ENCODE results near the gene FAM149A.

The FAM149A gene

GRCh38 chr4:186158021-186158813 lies 53.7 kb downstream of the FAM149A start:
- peak; percentile 25 for DNase-seq (ENCODE audit: low spot score)

- DNase-seq (ENCODE audit: low spot score) = no peak
Observed at GRCh38 chr4:186158966-186159365, 54.5 kb downstream of the FAM149A start.

- DNase-seq (ENCODE audit: low spot score) = no peak
Observed at GRCh38 chr4:186159613-186160012, 55.1 kb downstream of the FAM149A start.

- no peak for DNase-seq (ENCODE audit: low spot score)
Observed at GRCh38 chr4:186161138-186161537, 56.6 kb downstream of the FAM149A start.

- no peak for DNase-seq (ENCODE audit: low spot score)
Observed at GRCh38 chr4:186166852-186167512, 62.5 kb downstream of the FAM149A start.

- no peak for DNase-seq (ENCODE audit: low spot score)
Observed at GRCh38 chr4:186167605-186168004, 63.1 kb downstream of the FAM149A start.

GRCh38 chr4:186168750-186169149 lies 64.2 kb downstream of the FAM149A start:
- no peak for DNase-seq (ENCODE audit: low spot score)

GRCh38 chr4:186169333-186169944 lies 64.9 kb downstream of the FAM149A start:
- no peak for DNase-seq (ENCODE audit: low spot score)

- no peak for DNase-seq (ENCODE audit: low spot score)
Observed at GRCh38 chr4:186169945-186170802, 65.7 kb downstream of the FAM149A start.

GRCh38 chr4:186170966-186171365 lies 66.5 kb downstream of the FAM149A start:
- no peak for DNase-seq (ENCODE audit: low spot score)

GRCh38 chr4:186172546-186172945 lies 68.0 kb downstream of the FAM149A start:
- DNase-seq (ENCODE audit: low spot score) = no peak

- DNase-seq (ENCODE audit: low spot score) = no peak
Observed at GRCh38 chr4:186188107-186188506, 83.6 kb downstream of the FAM149A start.

GRCh38 chr4:186189656-186190055 lies 85.2 kb downstream of the FAM149A start:
- DNase-seq (ENCODE audit: low spot score) = no peak

GRCh38 chr4:186190581-186191199 lies 86.2 kb downstream of the FAM149A start:
- DNase-seq (ENCODE audit: low spot score) = peak; percentile 27

GRCh38 chr4:186191200-186192065 lies 86.9 kb downstream of the FAM149A start, which contains the start of gene CYP4V2:
Gene CYP4V2 (plus strand): TSS chr4:186191567. CDS start chr4:186191824, 257 bp downstream.
- DNase-seq (ENCODE audit: low spot score) = peak; percentile 57

GRCh38 chr4:186192066-186192612 lies 87.6 kb downstream of the FAM149A start:
- peak; percentile 29 for DNase-seq (ENCODE audit: low spot score)

- DNase-seq (ENCODE audit: low spot score) = no peak
Observed at GRCh38 chr4:186193851-186194250, 89.3 kb downstream of the FAM149A start.

- DNase-seq (ENCODE audit: low spot score) = no peak
Observed at GRCh38 chr4:186196063-186196462, 91.6 kb downstream of the FAM149A start.

GRCh38 chr4:186200516-186200915 lies 96.0 kb downstream of the FAM149A start:
- no peak for DNase-seq (ENCODE audit: low spot score)

GRCh38 chr4:186201010-186201409 lies 96.5 kb downstream of the FAM149A start:
- no peak for DNase-seq (ENCODE audit: low spot score)
